Renal pelvis (tissue), 4 donors: ENCODE results near the gene TRIM31. TPM values are rescaled to one million over a fixed set of nuclear protein-coding genes. Genes with fewer than 3 reads are reported as not detected.

Experiments
- DNase-seq: peaks from one replicate; pipeline ENCODE4 v3.0.0-alpha.2; 2013
- polyA plus RNA-seq, 3 donors: library from polyadenylated mRNA; unstranded; fragments of 120-200 nt; gene quantifications; one replicate each; pipeline ENCODE4 v1.2.1, GENCODE V29; 2013; ENCODE audit not compliant: insufficient read length in 3 of 3

Gene TRIM31
- polyA plus RNA-seq, 3 donors, result not detected

DNA sequence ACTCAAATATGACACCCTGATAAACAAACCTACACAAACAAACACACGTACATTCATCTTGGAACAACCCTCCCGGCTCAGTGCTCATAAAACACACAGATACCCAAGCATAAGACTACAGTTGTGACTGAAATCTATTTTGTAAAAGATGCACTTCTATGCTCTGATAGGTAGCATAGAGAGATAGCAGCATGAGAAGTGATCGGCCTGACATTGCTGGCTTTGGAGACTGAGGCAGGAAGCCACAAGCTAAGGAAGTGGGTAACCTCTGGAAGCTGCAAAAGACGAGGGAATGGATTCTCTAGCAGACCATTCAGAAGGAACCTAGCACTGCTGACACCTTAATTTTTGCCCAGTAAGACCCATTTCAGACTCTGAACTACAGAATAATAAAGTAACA, 35.7 kb downstream of the TRIM31 start:
- no peak for DNase-seq

GRCh38 chr6:30075790-30076732, 36.8 kb downstream of the TRIM31 start:
- DNase-seq, result no peak

DNA sequence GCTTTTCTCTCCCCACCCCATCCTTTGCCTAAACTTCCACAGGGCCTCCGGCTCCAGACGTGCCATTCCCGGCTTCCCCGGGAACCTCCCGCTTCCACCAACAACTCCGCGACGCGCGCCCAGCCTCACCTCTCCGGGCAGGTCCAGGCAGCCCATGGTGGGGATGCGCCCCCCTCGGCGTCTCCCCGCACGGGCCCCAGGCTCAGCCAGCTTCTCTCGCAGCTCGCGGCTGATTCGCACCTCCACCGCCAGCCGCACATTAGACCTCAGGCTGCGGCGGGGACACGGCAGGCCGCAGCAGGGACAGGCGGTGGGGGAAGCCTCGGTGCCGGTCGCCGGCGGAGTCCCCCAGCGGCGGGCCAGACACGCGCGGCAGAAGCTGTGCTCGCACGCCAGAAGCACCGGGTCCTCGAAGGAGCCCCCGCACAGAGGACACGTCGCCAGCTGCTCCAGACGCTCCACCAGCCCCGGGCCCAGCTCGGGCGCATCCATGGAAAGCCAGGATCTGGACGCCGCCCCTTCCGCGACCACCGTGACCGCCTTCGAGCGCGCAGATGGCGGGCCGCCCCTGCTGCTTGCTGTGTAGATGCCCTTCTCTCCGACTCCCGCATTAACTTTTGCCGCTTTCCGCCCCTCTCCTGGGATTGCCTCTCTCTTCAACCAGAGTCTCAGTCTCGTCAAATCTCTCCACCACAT, 37.6 kb downstream of the TRIM31 start, which contains the start of gene RNF39:
Gene RNF39 (minus strand): TSS at position 676 of the 696 bp plus-strand sequence. CDS start 184 bp downstream, at position 492.
- DNase-seq, result no peak

GRCh38 chr6:30074331-30075093, 38.4 kb downstream of the TRIM31 start:
- no peak for DNase-seq

DNA sequence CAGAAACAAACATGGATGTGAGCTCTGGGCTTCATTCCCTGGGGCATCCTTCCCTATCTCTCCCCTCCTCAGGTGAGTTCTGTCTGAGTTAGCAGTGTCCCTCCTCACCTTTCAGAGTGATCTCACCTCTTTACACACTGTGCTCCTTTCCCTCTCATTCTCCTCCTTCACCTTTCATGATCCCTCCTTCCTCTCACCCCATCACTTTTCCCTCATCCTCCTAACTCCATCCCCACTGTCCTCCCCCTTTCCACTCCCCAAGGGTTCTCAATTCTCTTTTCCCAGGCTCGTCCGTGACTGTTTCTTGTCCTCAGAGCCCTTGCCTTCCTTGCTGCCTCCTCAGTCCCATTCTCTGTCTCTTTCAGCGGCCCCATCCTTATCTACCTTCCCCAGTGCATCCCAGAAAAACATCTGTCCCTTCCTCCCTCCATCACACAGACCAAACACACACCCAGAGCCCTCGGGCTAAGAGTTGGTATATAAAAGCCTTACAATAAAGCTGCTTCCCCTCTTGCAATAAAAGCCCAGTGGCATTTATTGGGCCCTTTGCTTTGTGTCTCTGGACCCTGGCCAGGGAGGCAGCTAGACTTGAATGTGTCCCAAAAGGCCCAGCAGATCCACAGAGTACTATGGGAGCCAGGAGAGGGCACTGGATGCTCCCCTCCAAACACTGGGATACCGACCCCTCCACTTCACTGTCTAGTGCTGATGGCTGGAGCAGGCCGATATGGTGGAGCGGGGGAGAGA, 39.2 kb downstream of the TRIM31 start:
- DNase-seq, result no peak

DNA sequence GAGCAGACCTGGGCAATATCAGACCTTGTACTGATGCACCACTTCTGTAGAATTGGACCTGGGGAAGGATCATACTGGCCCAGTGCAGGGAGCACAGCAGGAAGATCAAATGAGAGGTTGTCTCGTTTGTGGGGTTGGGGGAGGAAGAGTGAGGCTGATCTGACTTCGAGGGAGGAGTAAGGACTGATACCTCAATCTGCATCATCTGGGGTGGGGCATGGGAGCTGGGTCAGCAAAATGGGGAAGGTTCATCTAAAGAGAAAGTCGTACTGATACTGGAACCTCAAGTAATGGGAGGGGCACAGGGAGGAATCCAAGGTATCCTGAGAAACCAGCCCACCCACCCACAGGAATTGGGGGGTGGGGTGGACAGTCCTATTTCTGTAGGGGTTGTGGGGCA, 41.0 kb downstream of the TRIM31 start:
- DNase-seq, result no peak

DNA sequence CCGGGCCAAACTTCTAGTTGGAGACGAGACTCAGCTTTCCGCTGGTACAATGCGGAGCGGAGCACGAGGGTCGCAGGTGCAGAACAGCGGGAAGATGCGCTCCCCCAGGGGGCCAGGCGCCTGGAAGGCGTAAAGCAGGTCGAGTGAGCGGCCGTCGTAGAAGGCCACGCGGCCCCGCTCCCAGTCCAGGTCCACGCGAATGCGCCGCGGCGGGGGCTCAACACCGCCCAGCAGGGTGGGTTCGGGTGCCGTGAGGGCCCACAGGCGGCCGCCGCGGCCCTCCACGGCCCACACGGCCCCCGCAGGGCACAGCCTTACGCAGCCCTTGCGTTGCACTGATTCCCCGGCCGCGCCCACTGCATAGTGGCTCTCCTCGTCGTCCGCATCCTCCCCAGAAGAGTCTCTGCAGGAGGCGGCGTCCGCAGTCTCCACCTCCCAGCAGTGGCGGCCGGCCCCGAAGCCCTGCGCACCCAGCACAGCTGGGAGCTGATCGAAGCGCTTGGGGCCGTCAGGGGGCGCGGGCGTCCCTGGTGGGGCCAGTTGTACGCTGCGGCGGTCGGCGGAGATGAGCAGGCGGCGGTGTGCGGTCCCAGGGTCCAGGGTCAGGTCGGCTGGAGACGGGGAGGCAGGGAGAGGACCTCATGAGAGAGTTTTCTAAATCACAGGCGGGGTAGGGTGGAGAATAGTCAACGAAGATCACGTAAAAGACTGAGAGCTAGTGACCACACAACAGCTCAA, 41.6 kb downstream of the TRIM31 start:
- no peak for DNase-seq

- DNase-seq, result peak; percentile 89
These were observed 45.3 kb downstream of the TRIM31 start for GRCh38 chr6:30067460-30068139.

GRCh38 chr6:30066577-30067459, 46.1 kb downstream of the TRIM31 start, which contains the start of gene PPP1R11:
Gene PPP1R11, plus strand, starts transcription at chr6:30067198. Its CDS starts 213 bp downstream, at chr6:30067411.
- DNase-seq, result peak; percentile 99

DNA sequence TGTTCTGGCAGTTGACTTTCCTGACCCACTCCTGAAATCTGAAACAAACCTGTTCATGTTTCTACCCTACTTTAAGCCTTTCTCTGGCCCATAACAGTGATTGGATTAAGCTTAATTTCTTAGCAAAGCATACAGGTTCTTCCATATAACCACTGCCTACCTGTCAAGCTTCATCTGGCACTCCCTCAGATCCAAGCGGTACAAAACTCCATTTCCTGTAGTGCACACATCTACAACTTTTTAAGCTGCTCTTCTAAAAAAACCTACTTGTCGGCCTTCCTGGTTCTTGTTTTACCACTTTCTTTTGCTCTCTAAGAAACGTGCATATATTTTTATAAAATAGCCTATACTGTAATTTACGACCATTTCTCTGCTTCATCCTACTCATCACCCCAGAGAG, 46.8 kb downstream of the TRIM31 start:
- no peak for DNase-seq

DNA sequence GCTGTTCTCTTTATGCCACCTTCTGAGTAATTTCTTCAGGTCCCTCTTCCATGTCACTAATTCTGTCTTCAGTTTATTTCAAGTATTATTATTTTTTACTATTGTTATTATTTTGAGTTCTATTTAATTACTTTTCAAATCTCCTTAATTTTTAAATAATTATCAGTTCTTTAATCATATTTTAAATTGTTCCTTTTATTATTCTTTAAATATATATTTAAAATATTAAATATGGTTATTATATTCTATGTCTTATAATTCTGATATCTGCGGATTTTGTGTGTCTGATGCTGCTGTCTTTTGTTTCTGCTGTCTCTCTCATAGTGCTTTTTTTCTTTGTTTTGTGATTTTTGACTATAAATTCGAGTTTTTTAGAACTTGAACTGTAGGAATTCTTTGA, 49.6 kb downstream of the TRIM31 start:
- no peak for DNase-seq

GRCh38 chr6:30062471-30063178, 50.3 kb downstream of the TRIM31 start:
- no peak for DNase-seq

- DNase-seq, result no peak
These were observed 50.9 kb downstream of the TRIM31 start for GRCh38 chr6:30061858-30062458.

- peak; percentile 98 for DNase-seq
These were observed 51.6 kb downstream of the TRIM31 start, which contains the start of gene POLR1H for GRCh38 chr6:30061092-30061857. Gene POLR1H, plus strand, starts transcription at chr6:30061265. Its CDS starts 260 bp downstream, at chr6:30061525.

GRCh38 chr6:30060606-30061091, 52.2 kb downstream of the TRIM31 start:
- DNase-seq, result no peak

DNA sequence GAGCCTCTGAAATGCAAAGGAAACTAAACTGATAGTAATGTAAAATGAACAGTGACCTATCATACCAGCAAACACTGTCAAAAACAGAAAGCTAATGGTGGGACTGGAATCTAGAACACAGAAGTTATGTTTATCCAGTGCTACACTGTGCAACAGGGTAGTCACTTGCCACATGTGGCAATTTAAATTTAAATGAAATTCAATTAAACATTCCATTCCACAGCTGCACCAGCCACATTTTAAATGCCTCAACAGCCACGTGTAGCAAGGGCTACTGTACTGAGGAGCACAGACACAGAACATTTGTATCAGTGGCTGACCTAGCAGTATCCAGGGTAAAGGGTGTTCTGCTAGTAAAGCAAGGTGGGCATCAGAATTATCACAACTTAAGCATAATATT, 57.4 kb downstream of the TRIM31 start:
- no peak for DNase-seq

GRCh38 chr6:30053682-30054081, 59.2 kb downstream of the TRIM31 start:
- DNase-seq, result no peak
